ENCODE measurements around the gene TESK2.

DNA sequence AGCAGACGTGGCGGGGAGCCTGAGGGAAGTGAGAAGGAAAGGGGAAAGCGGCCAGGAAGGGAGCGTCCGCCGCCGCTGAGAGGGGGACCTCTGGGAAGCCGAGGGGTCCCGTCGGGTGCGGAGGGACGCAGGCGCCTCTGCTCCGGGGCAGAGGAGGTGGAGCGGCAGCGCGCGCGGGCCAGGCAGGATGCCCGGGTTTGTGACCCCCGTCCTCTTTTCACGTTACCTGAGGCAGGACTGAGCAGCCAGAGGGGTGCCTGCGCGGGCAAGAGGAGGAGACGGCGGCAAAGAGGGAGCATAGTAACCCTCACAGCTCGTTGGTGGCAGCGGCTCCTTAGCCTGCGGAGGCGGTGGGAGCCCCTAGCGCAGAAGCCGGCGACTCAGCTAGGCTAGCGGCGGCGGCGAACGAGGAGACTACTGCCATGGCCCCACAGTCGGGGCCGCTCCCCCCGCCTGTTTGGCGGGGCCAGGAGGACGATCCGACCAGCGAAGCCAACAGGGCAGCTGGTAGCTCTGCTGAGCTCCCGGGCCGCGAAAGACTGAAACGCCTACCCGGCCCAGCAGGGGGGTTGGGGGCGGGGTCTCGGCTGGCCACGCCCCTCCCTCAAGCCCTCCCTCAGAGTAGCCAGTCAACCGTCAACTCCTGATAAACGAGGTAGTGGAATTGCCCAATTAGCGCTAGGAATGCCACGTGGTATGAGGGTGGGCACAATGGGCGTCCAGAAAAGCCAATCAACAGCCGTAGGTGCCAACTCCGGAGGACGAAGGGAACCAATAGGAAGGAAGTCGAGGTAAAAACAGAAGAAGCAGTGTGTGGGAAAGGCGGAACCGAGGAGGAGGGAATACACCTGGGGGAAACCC is at the start of gene TESK2:
- TF ChIP-seq ZNF572 (CRISPR knock-in tag; IDR thresholded peaks at IDR 0.05), result no peak
- TF ChIP-seq, protein P1, sequence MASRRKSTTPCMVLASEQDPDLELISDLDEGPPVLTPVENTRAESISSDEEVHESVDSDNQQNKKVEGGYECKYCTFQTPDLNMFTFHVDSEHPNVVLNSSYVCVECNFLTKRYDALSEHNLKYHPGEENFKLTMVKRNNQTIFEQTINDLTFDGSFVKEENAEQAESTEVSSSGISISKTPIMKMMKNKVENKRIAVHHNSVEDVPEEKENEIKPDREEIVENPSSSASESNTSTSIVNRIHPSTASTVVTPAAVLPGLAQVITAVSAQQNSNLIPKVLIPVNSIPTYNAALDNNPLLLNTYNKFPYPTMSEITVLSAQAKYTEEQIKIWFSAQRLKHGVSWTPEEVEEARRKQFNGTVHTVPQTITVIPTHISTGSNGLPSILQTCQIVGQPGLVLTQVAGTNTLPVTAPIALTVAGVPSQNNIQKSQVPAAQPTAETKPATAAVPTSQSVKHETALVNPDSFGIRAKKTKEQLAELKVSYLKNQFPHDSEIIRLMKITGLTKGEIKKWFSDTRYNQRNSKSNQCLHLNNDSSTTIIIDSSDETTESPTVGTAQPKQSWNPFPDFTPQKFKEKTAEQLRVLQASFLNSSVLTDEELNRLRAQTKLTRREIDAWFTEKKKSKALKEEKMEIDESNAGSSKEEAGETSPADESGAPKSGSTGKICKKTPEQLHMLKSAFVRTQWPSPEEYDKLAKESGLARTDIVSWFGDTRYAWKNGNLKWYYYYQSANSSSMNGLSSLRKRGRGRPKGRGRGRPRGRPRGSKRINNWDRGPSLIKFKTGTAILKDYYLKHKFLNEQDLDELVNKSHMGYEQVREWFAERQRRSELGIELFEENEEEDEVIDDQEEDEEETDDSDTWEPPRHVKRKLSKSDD (CRISPR knock-in tag; IDR thresholded peaks at IDR 0.05; ENCODE audit: low read depth), result no peak
- TF ChIP-seq, protein P2, sequence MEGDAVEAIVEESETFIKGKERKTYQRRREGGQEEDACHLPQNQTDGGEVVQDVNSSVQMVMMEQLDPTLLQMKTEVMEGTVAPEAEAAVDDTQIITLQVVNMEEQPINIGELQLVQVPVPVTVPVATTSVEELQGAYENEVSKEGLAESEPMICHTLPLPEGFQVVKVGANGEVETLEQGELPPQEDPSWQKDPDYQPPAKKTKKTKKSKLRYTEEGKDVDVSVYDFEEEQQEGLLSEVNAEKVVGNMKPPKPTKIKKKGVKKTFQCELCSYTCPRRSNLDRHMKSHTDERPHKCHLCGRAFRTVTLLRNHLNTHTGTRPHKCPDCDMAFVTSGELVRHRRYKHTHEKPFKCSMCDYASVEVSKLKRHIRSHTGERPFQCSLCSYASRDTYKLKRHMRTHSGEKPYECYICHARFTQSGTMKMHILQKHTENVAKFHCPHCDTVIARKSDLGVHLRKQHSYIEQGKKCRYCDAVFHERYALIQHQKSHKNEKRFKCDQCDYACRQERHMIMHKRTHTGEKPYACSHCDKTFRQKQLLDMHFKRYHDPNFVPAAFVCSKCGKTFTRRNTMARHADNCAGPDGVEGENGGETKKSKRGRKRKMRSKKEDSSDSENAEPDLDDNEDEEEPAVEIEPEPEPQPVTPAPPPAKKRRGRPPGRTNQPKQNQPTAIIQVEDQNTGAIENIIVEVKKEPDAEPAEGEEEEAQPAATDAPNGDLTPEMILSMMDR (CRISPR knock-in tag; IDR thresholded peaks at IDR 0.05), result no peak; the same call in 1 of the 2 replicates
- TF ChIP-seq, protein P3, sequence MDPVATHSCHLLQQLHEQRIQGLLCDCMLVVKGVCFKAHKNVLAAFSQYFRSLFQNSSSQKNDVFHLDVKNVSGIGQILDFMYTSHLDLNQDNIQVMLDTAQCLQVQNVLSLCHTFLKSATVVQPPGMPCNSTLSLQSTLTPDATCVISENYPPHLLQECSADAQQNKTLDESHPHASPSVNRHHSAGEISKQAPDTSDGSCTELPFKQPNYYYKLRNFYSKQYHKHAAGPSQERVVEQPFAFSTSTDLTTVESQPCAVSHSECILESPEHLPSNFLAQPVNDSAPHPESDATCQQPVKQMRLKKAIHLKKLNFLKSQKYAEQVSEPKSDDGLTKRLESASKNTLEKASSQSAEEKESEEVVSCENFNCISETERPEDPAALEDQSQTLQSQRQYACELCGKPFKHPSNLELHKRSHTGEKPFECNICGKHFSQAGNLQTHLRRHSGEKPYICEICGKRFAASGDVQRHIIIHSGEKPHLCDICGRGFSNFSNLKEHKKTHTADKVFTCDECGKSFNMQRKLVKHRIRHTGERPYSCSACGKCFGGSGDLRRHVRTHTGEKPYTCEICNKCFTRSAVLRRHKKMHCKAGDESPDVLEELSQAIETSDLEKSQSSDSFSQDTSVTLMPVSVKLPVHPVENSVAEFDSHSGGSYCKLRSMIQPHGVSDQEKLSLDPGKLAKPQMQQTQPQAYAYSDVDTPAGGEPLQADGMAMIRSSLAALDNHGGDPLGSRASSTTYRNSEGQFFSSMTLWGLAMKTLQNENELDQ (CRISPR knock-in tag; IDR thresholded peaks at IDR 0.05; ENCODE audit: borderline replicate concordance), result 0 out of 2 replicates have a peak, but pooled peaks have one; percentile 65
- TF ChIP-seq, protein P4, sequence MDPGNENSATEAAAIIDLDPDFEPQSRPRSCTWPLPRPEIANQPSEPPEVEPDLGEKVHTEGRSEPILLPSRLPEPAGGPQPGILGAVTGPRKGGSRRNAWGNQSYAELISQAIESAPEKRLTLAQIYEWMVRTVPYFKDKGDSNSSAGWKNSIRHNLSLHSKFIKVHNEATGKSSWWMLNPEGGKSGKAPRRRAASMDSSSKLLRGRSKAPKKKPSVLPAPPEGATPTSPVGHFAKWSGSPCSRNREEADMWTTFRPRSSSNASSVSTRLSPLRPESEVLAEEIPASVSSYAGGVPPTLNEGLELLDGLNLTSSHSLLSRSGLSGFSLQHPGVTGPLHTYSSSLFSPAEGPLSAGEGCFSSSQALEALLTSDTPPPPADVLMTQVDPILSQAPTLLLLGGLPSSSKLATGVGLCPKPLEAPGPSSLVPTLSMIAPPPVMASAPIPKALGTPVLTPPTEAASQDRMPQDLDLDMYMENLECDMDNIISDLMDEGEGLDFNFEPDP (CRISPR knock-in tag; conservative IDR thresholded peaks at IDR 0.05), result 0 out of 2 replicates have a peak, but pooled peaks have one; percentile 91
